Posterior cingulate gyrus (tissue), 11 donors: ENCODE results near the gene PDGFA.
A peak's percentile ranks its signal among the peaks of the same experiment; 100 is the strongest.
"Not testable (repeated sequence)": the region's sequence is repeated elsewhere in the genome, so short reads cannot be mapped to it uniquely, and the experiment has no call there.

Experiments used
- DNase-seq, 10 donors: peaks; one replicate each; pipeline versions ENCODE4 v3.0.0 to v3.0.0-alpha.2; 2020 to 2021; ENCODE audit warnings: mixed read lengths in 3 of 10
- intact Hi-C: fragments of 100-400 bp; cut with DNase I; formaldehyde crosslinking; loops from one replicate; pipeline ENCODE4 v1.15.1; 2023

Gene PDGFA

DNA sequence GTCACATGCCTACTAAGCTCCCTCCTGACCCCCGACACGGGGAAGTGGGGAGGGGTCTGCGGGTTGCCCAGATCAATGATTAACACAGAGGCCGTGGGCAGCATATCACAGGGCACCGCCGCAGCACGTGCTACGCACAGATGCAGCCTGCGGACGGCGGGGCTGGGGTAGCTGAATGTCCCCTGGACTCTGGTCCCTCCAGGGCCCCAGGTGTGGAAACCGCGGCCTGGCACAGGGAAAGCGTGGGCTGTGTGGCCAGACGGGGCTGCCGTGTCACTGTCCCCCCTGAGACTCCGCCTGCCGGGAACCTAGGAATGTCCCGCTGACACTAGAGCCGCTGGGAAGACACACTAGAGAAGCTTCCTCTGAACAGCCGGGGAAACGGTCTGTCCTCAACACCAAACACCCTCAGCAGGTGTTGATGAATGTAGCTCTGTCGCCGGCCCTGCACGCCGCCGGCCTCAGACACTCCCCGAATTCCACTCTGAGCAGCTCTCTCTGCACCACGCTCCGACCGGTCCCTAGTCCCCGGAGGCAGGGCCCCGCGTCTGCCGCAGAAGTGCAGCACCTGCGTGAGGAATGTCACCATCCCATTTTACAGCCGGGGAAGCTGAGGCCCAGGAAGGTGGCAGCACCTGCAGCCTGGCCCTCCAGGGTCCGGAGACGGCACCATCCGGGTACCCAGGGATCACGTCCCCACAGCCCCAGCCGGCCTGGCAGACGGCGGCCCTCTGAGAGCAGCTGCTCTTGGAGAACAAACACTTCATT is 33.4 kb upstream of the PDGFA start:
- intact Hi-C loops, result no loop called here
- DNase-seq, result peak in 1 of 10 donors; percentile 65

DNA sequence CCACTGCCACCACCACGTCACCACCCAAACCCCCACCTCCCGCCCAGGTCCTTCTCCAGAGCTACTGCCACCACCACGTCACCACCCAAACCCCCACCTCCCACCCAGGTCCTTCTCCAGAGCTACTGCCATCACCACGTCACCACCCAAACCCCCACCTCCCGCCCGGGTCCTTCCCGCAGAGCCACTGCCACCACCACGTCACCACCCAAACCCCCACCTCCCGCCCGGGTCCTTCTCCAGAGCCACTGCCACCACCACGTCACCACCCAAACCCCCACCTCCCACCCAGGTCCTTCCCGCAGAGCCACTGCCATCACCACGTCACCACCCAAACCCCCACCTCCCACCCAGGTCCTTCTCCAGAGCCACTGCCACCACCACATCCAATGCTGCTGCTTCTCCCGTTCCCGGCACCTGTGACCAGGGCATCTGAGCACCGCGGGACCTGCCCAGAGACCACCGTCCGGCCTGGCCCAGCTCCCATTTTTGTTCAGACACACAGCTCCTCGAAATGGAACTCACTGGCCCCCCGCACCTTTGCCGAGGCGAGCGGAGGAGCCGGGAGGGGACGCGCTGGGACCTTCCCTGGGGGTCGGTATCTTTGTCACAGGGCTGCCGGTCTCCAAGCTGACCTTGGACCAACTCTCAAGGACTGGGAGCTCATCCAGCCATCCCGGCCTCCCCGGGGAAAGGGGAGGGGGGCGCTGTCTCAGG is 32.7 kb upstream of the PDGFA start:
- intact Hi-C loops, result not testable (repeated sequence)
- DNase-seq, result peak in 1 of 10 donors; percentile 76

DNA sequence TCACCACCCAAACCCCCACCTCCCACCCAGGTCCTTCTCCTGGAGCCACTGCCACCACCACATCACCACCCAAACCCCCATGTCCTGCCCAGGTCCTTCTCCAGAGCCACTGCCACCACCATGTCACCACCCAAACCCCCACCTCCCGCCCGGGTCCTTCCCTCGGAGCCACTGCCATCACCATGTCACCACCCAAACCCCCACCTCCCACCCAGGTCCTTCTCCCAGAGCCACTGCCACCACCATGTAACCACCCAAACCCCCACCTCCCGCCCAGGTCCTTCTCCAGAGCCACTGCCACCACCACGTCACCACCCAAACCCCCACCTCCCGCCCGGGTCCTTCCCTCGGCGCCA is 31.9 kb upstream of the PDGFA start:
- intact Hi-C loops, result not testable (repeated sequence)
- DNase-seq, result peak in 1 of 10 donors; percentile 25

DNA sequence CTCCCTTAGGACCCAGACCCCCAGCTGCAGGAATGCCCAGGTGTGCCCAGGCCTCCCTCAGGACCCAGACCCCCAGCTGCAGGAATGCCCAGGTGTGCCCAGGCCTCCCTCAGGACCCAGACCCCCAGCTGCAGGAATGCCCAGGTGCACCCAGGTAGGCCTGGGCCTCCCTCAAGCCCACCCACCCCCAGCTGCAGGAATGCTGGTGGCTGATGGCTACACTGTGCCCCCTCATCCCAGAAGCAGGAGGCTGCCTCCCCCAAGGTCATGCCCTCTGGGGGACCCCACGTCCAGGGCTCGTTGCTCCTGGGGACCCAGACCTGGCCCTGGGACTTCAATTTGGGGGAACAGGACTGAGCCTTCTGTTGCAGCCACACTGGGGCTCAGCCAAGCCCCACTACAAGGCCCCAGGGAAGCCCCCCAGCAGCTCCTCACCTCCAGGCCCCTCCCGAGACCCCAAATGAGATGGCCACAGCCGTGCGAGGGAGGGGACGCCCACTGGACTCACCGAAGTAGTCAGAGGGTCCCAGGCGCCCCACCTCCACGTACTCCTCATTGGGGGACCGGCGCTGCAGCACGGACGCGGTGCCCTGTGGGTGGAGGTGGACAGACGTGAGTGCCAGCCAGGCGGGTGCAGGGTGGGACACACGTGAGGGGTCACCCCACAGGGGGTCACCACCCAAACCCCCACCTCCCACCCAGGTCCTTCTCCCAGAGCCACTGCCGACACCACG is 31.4 kb upstream of the PDGFA start:
- intact Hi-C loops, result no loop called here
- peak in 2 of 10 donors; percentile 57 to 83 for DNase-seq

DNA sequence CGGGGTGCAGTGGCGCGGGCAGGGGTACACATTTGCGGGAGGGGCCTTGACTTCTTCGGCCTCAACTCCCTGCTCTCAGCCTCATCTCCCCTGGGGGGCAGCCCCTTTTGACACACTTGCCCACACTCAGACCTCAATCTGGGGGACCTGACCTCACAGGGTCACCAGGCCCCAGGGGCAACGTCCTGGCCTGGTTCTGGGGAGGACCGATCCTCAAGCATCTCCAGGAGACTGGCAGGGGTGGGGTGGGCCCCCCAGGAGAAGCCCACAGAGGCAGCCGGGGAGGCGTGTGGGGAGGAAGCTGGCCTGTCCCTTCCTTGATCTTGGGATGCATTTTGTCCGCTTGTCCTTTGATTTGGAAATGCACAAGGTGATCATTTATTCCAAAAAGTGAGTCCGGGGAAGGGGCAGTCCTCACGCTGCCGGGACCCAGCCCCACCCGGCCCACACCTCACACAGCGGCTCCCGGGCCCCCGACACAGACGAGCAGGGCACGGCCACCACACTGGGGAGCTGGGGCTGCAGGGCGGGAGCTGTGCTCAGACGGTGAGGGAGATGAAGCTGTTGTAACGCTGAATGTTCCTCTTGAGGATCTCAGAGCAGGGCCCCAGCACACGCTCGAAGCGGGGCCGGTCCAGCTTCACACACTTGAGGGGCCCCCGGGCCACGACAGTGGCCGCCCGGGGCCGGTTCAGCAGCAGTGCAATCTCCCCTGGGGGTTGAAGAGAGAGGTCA is 30.4 kb upstream of the PDGFA start:
- intact Hi-C loops, result no loop called here
- peak in 2 of 10 donors; percentile 52 to 72 for DNase-seq

DNA sequence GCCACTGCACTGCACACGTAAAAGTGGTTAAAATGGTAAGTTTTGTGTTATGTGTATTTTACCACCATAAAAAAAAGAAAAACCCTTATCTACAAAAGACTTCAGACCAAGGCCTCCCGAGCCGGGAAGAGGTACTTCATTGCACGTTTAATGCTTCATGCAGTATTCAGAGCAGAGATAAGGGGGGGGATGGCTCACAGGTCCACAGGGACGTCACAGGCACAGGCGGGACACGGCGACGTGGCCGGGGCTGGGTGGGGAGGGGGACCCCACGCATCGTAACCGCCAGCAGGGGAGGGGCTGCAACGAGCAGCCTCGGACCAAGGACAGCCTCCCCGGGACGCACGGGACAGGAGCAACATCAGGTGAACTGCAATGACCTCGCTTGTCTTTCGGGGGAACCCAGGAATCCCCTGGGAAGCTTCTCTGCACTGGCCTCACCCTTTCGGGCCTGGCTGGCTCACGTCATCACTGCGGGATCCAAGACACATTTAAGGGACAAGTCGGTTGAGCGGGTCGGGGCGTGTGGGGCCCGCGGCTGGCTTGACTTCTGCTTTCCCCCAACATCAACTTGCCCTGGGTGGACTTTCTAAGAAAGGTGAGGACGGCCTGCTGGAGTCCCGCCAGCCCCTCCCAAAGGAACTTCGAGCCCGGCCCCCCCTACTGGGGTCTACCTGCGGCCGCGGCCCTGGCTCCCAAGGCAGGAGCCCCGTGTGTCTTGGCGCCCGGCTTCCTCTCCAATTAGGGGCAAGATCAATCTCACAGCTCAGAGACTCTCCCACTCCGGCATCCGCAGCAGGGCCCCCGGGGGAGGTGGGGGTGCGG is 29.6 kb upstream of the PDGFA start:
- DNase-seq, result peak in 3 of 10 donors; percentile 53 to 80 (median 76)
- intact Hi-C loops, result no loop called here

DNA sequence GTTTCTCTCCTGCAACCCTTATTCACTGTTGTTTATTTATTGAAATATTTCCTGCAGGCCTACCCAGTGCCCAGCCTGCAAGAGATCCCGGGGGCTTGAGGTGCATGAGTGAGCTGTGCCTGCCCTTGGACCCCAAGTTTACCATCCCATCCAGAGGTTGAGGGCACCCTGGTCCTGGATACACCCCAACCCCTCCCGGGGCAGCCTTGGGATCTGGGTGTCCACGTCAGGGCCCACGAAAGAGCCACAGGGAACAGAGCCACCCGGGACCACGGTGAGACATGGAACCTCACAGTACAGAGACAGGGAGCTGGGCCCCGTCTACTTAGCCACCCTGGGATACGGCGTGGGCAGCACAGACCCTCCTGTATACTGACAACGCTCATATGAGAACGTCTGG is 28.8 kb upstream of the PDGFA start:
- intact Hi-C loops, result no loop called here
- peak in 2 of 10 donors; percentile 59 to 65 for DNase-seq

DNA sequence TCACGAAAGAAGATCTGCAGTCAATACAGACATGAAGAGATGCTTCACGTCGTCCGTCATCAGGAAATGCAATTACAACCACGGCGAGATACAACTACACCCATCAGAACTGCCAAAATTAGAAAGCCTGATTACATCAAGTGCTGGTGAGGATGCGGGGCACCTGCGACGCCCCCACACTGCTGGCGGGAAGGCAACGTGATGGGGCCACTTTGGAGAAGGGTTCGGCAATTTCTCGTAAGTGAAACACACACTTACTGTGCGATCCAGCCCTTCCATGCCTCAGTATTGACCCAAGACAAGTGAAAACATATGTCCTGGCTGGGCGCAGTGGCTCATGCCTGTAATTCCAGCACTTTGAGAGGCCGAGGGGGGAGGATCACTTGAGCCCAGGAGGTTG is 25.8 kb upstream of the PDGFA start:
- intact Hi-C loops, result no loop called here

DNA sequence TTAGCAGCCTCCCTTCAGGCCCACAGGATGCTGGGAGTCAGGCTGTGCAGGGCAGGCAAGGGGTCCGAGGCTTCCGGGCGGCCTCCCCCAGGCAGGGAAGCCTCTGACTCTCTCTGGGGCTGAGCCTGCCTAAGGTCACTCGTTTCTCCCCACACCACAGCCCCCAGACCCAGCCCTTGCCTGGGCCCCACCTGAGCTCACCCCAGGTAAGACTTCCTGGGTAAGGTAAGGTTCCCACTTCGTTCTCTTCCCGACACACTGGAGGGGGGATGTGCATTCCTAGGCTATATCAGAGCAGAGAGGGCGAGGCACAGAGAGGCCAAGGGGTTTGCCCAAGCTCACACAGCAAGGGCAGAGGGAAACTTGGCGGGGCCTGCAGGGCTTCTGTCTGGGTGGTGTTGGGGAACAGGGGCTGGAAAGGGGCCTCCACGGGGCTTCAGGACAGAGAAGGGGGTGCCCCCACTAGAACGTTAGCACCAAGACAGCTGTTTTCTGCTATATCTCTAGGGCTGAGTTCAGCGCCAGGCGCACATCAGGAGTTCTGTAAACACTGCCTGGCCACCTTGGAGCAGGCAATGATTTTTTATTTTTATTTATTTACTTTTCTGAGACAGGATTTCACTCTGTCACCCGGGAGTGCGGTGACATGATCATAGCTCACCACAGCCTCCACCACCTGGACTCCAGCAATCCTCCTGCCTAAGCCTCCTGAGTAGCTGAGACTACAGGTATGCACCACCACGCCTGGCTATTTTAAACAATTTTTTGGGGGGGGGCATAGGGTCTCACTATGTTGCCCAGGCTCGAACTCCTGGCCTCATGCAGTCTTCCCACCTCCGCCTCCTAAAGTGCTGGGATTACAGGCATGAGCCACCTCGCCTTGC is 24.9 kb upstream of the PDGFA start:
- intact Hi-C loops, result no loop called here
- DNase-seq, result peak in 3 of 10 donors; percentile 46 to 60 (median 50)

More for the DNA sequence above, 25.8 kb upstream of the PDGFA start:
- DNase-seq, result peak in 3 of 10 donors; percentile 56 to 72 (median 70)

DNA sequence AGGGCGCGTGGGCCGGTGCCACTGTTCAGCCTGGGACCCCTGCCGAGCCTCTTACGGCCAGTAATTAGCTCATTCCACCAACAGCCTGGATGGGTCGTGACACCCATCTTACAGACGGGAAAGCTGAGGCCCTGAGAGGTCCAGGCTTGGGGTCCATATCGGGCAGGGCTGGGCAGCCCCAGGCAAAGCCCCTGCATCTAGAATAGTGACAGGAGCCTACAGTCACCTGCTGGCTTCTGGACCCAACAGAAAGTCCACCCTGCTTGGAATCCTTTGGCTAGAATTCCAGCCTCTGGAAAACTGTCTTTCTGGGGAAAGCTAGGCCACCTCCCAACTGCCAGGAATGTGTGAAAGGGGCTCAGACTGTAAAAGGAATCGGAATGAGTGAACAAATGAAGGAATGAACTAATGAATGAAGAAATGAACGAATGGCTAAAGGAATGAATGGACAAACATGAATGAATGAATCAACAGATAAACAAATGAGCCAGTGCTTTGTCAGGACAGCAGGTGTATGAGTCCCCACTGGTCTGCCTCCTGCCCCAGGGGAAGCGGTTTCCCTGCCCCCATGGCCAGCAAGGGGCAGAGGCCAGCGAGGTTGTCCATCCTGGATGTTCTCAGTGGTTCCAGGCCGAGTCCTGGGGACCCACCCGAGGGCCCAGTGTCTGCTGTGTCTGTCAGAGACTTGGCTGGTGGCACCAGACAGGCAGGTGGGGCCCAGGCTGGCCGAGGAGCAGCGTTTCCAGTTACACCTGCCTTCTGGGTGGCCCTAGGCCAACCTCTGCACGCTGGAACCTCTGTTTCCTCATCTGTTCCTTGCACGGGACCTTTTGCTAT is 24.1 kb upstream of the PDGFA start:
- peak in 3 of 10 donors; percentile 24 to 64 (median 59) for DNase-seq
- intact Hi-C loops, result no loop called here

DNA sequence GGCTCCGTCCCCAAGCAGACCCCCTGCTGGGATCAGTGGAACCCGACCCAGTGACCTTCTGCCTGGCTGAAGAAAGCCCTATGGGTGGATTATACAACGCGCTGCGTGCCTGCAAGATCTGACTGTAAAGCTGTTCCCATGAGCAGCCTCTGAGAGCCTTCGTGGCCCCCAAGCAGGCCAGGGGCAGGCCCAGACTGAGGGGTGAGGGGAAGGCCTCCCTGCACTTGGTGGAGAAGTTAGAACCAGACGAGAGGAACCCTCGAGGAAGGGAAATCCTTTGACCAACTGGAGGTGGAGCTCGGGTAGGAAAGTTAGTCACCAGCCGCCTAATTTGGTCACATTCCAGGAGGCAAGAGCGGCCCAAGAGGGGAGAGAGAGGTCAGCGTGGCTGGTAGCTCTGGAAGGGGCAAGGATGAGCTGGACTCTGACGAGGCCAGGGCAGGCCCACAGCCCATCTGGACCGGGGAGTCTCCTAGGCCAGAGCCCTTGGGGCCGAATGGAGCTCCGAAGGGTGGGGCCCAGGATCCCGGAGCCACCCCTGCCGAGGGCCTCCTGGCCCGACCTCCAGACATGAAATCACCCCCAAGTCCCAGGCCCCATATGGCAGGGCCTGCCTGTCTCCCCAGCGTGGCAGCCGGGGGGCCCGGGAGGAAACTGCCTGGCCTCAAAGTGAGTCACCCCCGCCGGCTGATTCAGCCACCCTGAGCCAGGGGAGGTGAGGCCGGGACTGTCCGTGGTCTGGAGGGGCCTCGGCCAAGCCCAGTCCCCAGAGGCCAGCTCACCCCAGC is 23.3 kb upstream of the PDGFA start:
- DNase-seq, result peak in 3 of 10 donors; percentile 52 to 68 (median 59)
- intact Hi-C loops, result no loop called here

DNA sequence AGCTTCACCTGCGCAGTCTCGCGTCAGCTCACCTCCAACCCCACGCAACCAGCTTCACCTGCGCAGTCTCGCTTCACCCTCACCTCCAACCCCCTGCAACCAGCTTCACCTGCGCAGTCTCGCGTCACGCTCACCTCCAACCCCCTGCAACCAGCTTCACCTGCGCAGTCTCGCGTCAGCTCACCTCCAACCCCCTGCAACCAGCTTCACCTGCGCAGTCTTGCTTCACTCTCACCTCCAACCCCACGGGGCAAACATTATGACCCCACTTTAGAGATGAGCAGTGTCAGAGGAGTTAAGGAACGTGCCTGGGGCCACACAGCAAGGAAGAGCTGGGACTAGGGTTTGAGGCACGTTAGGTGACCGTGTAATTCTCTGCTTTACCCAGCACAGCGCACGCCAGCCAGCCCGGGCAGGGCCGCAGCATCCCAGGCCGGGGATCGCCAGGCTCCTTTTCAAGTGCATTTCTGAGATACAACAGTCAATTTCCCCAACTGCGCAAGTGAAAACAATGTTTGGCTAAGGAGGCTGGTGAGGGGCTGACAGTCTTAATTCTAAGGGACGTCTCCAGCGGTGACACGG is 22.6 kb upstream of the PDGFA start:
- intact Hi-C loops, result no loop called here

DNA sequence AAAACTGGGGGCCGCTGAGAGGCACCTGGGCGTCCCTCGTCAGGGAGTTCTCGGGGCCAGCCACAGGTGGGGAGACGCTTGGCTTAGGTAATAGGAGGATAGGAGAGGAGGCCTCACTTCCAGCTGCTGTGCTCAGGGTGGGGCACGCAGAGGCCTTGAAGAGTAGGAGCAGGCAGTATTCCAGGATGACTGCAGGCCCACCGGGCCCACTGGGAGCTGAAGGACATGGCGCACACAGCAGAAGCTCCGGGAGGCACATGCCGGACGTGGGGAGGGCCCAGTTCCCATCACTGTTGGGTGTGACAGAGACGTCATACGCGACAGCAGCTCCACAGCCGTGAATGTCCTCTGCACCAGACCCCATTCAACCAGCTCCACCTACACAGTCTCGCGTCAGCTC is 22.0 kb upstream of the PDGFA start:
- intact Hi-C loops, result no loop called here
- DNase-seq, result no peak

More for the DNA sequence above, 22.6 kb upstream of the PDGFA start:
- peak in 3 of 10 donors; percentile 27 to 62 (median 52) for DNase-seq

DNA sequence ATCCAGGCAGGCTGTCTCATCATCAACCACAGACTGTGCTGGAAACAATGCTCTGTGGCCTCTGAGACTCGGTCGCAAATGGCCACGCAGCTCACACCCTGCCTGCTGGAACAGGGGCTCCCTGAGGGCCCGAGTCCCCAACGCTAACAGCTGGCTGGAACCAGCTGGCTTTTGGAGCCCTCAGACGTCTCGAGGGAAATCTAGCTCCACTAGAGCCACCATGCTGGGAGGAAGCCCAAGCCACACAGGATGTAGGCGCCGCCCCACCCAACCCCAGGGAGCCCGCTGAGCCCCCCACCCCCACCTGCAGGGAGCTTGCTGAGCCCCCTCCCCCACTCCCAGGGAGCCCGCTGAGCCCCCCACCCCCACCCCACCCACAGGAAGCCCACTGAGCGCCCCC is 21.4 kb upstream of the PDGFA start:
- no peak for DNase-seq
- intact Hi-C loops, result no loop called here

DNA sequence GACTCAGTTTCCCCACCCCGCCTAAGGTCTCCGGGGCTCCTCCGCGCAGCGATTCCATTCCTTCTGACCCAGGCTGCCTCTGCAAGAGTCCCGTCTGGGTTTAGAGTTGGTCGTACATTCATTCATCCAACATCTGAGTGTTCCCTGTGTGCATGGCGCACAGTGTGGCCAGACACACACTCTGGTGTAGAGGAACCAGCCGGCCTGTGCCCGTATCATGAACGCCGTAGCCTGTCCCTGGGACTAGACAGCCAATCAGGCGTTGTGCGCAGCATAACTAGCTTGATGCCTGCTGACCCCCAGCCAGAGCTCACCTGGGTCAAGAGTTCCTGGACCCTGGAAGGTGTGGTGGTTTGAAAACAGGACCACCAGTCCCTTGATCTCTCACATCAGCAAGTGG is 20.9 kb upstream of the PDGFA start:
- no peak for DNase-seq
- intact Hi-C loops, result no loop called here

DNA sequence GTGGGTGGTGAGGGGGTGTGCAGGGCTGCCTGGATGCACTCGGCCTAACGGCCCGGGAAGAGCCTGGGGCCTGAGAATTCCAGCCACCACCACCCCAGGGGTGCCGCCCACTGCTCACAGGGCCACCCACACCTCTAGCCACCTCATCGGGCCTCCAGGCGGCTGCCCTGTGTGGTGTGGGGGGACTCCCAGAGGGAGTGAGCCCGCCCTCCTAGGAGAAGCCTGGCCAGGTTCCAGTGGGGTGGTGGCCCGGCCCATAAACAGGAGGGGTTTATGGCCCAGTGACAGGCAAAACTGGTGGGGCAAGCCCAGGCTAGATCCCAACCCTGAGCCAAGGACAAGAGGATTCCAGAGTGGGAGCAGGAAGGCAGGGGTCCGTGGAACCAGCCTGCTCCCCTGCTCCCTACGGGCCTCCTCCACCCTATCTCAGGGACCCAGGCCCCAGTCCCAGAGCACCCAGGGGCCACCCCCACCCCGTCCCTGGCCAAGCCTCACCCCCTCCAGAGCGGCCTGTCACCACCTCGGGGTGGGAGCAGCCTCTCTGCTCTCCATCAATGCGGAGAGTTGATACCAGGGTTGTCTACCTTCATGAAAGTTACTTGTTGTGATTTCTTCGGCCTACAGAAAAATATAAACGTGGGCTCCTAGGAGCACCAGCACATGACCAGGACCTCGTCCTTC is 20.2 kb upstream of the PDGFA start:
- intact Hi-C loops, result no loop called here
- DNase-seq, result no peak
